DMS 273 treated with DMSO at 0.1 percent for 48 hours (cell line): ENCODE measurements around the gene CYB5D1.
A peak's percentile ranks its signal among the peaks of the same experiment; 100 is the strongest.

Experiments used
- DNase-seq: peaks from one replicate; lab custom pipeline; 2025; lab: John Stamatoyannopoulos, UW

Gene CYB5D1

GRCh38 chr17:7844292-7845154 lies 13.3 kb upstream of the CYB5D1 start:
- peak; percentile 79 for DNase-seq

DNA sequence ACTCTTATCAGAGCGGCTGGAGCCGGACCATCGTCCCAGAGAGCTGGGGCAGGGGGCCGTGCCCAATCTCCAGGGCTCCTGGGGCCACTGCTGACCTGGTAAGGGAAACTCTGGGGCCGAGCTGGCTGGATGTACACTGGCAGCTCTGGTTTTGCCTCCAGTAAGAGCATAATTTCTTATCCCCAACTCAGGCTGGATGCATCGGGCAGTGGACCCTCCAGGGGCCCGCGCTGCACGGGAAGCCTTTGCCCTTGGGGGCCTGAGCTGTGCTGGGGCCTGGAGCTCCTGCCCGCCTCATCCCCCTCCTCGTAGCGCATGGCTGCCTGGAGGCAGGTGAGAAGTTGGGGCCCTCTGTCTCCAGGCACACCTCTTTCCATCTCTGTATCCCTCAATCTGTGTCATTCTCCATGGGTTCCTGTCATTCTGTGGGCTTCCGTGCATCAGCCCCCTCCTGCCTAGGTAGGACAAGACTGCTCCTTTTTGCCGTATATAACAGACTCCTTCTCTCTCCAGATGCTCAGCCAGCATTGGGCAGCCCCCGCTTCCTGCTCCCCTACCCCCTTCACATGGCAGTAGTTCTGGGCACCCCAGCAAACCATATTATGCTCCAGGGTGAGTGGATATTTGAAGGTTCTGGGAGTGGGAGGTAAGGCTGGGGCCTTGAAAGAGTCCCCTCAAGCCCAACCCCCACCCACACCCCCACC lies 12.3 kb upstream of the CYB5D1 start:
- no peak for DNase-seq

DNA sequence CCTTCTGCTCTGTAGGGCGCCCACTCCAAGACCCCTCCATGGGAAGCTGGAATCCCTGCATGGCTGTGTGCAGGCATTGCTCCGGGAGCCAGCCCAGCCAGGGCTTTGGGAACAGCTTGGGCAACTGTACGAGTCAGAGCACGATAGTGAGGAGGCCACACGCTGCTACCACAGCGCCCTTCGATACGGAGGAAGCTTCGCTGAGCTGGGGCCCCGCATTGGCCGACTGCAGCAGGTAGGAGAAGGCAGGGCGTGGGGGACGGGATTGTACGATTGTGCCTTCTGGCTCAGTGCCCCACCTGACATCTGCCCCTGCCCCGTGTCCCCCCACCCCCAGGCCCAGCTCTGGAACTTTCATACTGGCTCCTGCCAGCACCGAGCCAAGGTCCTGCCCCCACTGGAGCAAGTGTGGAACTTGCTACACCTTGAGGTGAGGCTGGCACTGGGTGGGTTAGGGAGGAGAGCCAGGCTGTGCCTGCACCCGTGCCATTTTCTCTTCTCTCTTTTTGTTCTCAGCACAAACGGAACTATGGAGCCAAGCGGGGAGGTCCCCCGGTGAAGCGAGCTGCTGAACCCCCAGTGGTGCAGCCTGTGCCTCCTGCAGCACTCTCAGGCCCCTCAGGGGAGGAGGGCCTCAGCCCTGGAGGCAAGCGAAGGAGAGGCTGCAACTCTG lies 11.6 kb upstream of the CYB5D1 start:
- DNase-seq = no peak

DNA sequence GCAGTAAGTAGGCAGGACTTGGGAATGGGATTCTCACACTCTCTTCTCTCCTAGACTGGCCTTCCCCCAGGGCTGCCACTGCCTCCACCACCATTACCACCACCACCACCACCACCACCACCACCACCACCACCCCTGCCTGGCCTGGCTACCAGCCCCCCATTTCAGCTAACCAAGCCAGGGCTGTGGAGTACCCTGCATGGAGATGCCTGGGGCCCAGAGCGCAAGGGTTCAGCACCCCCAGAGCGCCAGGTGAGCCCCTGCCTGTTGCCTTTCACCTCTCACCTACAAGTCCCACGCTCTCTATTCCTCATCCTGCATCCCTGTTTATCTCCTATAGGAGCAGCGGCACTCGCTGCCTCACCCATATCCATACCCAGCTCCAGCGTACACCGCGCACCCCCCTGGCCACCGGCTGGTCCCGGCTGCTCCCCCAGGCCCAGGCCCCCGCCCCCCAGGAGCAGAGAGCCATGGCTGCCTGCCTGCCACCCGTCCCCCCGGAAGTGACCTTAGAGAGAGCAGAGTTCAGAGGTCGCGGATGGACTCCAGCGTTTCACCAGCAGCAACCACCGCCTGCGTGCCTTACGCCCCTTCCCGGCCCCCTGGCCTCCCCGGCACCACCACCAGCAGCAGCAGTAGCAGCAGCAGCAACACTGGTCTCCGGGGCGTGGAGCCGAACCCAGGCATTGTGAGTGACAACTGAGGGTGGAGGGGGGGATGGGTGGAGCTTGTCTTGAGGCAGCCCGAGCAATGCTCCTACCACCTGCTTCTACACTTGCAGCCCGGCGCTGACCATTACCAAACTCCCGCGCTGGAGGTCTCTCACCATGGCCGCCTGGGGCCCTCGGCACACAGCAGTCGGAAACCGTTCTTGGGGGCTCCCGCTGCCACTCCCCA lies 10.8 kb upstream of the CYB5D1 start:
- no peak for DNase-seq

- no peak for DNase-seq
Observed at GRCh38 chr17:7848131-7848579, 9.6 kb upstream of the CYB5D1 start.

GRCh38 chr17:7848739-7849129 lies 9.1 kb upstream of the CYB5D1 start:
- no peak for DNase-seq

DNA sequence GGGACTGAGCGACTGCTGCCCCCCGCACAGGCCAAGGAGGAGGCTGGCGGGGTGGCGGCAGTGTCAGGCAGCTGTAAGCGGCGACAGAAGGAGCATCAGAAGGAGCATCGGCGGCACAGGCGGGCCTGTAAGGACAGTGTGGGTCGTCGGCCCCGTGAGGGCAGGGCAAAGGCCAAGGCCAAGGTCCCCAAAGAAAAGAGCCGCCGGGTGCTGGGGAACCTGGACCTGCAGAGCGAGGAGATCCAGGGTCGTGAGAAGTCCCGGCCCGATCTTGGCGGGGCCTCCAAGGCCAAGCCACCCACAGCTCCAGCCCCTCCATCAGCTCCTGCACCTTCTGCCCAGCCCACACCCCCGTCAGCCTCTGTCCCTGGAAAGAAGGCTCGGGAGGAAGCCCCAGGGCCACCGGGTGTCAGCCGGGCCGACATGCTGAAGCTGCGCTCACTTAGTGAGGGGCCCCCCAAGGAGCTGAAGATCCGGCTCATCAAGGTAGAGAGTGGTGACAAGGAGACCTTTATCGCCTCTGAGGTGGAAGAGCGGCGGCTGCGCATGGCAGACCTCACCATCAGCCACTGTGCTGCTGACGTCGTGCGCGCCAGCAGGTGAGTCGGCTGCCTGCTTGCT lies 8.6 kb upstream of the CYB5D1 start:
- no peak for DNase-seq

GRCh38 chr17:7849751-7850504 lies 7.9 kb upstream of the CYB5D1 start:
- no peak for DNase-seq

DNA sequence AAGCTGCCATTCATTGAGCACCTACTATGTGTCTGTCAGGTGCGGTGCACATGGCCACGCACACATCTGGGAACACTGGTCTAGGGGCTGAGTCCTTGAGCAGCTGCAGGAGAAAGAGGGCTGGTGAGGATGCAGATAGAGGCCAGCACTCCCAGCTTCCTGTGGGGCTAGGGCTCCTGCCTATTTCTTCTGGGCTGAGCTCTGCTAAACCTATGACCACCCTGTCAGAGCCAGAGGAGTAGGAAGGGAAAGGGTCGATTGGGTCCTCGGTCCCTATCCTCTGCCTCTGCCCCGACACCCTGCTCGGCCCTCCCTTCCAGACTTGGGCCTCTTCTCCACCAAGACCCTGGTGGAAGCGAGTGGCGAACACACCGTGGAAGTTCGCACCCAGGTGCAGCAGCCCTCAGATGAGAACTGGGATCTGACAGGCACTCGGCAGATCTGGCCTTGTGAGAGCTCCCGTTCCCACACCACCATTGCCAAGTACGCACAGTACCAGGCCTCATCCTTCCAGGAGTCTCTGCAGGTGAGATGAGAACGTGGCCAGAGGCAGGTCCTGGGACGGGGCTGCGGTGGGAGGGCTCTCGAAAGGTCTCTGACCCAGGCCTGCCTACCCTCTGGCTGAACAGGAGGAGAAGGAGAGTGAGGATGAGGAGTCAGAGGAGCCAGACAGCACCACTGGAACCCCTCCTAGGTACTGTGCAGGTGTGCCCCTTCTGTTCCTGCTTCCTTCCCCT lies 6.9 kb upstream of the CYB5D1 start:
- DNase-seq = no peak

GRCh38 chr17:7851438-7852261 lies 6.2 kb upstream of the CYB5D1 start:
- no peak for DNase-seq

GRCh38 chr17:7852262-7852670 lies 5.5 kb upstream of the CYB5D1 start:
- DNase-seq = no peak

DNA sequence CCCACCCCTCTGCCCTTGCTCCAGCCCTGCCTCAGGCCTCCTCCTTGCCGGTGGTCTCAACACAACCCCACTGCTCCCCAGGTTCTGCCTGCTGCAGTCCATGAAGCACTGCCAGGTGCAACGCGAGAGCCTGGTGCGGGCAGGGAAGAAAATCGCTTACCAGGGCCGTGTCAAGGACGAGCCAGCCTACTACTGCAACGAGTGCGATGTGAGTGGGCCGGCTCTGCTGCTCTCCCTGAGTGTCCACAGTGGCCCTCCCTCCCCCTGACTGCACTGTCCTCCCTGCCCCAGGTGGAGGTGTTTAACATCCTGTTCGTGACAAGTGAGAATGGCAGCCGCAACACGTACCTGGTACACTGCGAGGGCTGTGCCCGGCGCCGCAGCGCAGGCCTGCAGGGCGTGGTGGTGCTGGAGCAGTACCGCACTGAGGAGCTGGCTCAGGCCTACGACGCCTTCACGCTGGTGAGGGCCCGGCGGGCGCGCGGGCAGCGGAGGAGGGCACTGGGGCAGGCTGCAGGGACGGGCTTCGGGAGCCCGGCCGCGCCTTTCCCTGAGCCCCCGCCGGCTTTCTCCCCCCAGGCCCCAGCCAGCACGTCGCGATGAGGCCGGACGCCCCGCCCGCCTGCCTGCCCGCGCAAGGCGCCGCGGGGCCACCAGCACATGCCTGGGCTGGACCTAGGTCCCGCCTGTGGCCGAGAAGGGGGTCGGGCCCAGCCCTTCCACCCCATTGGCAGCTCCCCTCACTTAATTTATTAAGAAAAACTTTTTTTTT lies 4.7 kb upstream of the CYB5D1 start:
- no peak for DNase-seq

GRCh38 chr17:7853691-7854038 lies 4.1 kb upstream of the CYB5D1 start:
- no peak for DNase-seq

DNA sequence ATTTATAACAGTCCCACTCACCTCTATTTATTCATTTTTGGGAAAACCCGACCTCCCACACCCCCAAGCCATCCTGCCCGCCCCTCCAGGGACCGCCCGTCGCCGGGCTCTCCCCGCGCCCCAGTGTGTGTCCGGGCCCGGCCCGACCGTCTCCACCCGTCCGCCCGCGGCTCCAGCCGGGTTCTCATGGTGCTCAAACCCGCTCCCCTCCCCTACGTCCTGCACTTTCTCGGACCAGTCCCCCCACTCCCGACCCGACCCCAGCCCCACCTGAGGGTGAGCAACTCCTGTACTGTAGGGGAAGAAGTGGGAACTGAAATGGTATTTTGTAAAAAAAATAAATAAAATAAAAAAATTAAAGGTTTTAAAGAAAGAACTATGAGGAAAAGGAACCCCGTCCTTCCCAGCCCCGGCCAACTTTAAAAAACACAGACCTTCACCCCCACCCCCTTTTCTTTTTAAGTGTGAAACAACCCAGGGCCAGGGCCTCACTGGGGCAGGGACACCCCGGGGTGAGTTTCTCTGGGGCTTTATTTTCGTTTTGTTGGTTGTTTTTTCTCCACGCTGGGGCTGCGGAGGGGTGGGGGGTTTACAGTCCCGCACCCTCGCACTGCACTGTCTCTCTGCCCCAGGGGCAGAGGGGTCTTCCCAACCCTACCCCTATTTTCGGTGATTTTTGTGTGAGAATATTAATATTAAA lies 3.6 kb upstream of the CYB5D1 start:
- DNase-seq = no peak

DNA sequence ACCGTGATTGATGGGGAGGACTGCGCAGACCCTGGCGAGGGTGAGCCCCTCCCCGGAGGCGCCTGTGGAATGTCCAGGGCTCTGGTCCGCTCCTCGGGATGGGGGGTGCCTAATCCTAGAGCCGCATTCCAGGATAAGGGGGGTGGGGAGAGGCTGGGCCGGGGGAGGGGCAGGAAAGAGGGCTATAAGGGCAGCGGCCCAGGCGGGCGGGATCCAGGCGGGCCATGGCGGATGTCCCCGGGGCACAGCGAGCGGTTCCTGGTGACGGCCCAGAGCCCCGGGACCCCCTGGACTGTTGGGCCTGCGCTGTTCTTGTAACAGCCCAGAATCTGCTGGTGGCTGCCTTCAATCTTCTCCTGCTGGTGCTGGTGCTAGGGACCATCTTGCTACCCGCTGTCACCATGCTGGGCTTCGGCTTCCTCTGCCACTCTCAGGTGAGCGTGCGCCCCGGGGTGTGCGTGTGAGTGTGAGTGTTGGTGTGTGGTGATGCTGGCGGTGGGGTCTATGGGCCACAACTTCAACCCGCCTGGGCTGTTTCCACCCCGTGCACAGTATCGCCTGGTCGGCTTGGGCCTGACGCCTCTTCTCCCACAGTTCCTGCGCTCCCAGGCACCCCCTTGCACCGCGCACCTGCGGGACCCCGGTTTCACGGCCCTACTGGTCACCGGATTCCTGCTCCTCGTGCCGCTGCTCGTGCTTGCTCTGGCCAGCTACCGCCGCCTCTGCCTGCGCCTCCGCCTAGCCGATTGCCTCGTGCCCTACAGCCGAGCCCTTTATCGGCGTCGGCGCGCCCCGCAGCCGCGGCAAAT lies 2.7 kb upstream of the CYB5D1 start, which contains the start of gene TMEM88:
TSS of gene TMEM88 (plus strand) at position 216 of the 809 bp plus-strand sequence. CDS start at position 225, 9 bp downstream.
- DNase-seq = no peak

GRCh38 chr17:7855660-7856010 lies 2.2 kb upstream of the CYB5D1 start:
- DNase-seq = no peak
